Stimulated activated CD4-positive, alpha-beta T cell treated with anti-CD3 and anti-CD28 coated beads, TNF-alpha, amount 100 ng/mL, for 1 hour (primary cell): ENCODE results near the gene ATP5PO.
"Not testable (repeated sequence)": the region's sequence is repeated elsewhere in the genome, so short reads cannot be mapped to it uniquely, and the experiment has no call there.

Experiments used
- DNase-seq, 3 donors: peaks; one replicate each; pipeline ENCODE4 v3.0.0-alpha.2; 2020; ENCODE audit warnings: low read depth in 3 of 3, low spot score in 1 of 3

The ATP5PO gene

GRCh38 chr21:33872881-33873515, 42.6 kb downstream of the ATP5PO start:
- no peak for DNase-seq

GRCh38 chr21:33871171-33871570, 44.4 kb downstream of the ATP5PO start:
- DNase-seq = no peak

- no peak for DNase-seq
These were observed 44.8 kb downstream of the ATP5PO start for GRCh38 chr21:33870768-33871167.

GRCh38 chr21:33869873-33870272, 45.7 kb downstream of the ATP5PO start:
- DNase-seq = no peak

- not testable (repeated sequence) for DNase-seq
These were observed 47.7 kb downstream of the ATP5PO start for GRCh38 chr21:33867868-33868267.

GRCh38 chr21:33866826-33867225, 48.8 kb downstream of the ATP5PO start:
- no peak for DNase-seq

- DNase-seq = no peak
These were observed 49.5 kb downstream of the ATP5PO start for GRCh38 chr21:33865996-33866575.

- DNase-seq = no peak
These were observed 50.4 kb downstream of the ATP5PO start for GRCh38 chr21:33865176-33865575.

GRCh38 chr21:33864150-33864549, 51.5 kb downstream of the ATP5PO start:
- no peak for DNase-seq

- not testable (repeated sequence) for DNase-seq
These were observed 52.4 kb downstream of the ATP5PO start for GRCh38 chr21:33863191-33863590.

GRCh38 chr21:33861125-33861524, 54.5 kb downstream of the ATP5PO start:
- no peak for DNase-seq

- DNase-seq = no peak
These were observed 55.2 kb downstream of the ATP5PO start for GRCh38 chr21:33860332-33860879.

- no peak for DNase-seq
These were observed 56.1 kb downstream of the ATP5PO start for GRCh38 chr21:33859373-33860102.

GRCh38 chr21:33858667-33859372, 56.8 kb downstream of the ATP5PO start:
- no peak for DNase-seq

GRCh38 chr21:33857846-33858666, 57.5 kb downstream of the ATP5PO start:
- no peak for DNase-seq

GRCh38 chr21:33856893-33857527, 58.6 kb downstream of the ATP5PO start:
- no peak for DNase-seq

GRCh38 chr21:33855190-33855589, 60.4 kb downstream of the ATP5PO start:
- DNase-seq = no peak

- no peak for DNase-seq
These were observed 61.0 kb downstream of the ATP5PO start for GRCh38 chr21:33854604-33855003.
